IPS-NIHi7 (cell line): Measurements from ENCODE around the gene KCTD7.
"Not testable (repeated sequence)": the region's sequence is repeated elsewhere in the genome, so short reads cannot be mapped to it uniquely, and the experiment has no call there.

Source experiments
- DNase-seq: peaks from one replicate; pipeline ENCODE4 v3.0.0; 2012; ENCODE audit warnings: mixed read lengths; ENCODE audit errors: extremely low spot score

KCTD7 gene

DNA sequence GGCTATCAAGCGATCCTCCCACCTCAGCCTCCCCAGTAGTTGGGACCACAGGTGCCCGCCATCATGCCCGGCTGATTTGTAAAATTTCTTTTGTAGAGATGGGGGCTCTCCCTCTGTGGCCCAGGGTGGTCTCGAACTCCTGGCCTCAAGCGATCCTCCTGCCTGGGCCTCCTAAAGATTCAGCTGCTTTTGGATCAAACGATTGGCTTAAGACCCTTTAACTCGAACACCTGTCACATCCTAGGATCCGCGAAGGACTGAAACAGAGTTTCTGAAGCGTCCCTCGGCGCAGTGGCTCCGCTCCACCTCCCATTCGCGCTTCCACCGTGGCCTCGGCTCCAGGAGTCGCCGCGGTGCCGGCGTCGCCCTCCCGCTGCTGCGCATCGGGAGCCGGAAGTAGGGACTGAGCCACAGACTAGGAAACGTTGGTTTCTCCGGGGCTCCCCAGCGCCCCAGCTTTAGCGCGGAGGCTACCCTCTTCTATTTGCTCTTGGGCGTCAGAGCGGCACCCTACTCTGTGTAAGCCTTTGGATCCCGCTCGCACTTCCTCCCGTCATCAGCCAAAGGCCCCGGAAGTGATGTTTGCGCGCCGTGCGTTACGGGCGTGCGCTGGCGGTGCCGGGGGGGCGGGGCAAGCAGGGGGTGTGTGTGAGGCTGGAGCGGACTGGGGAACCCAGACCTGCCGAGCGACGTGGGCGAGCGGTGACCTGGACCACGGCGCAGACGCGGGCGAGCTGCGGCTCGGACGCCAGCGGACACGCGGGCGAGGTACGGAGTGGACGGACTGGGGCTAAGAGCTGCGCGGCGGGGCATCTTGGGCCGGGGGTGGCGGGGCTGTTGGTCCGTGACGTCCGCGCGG, 53.0 kb downstream of the KCTD7 start:
- peak; percentile 92 for DNase-seq

DNA sequence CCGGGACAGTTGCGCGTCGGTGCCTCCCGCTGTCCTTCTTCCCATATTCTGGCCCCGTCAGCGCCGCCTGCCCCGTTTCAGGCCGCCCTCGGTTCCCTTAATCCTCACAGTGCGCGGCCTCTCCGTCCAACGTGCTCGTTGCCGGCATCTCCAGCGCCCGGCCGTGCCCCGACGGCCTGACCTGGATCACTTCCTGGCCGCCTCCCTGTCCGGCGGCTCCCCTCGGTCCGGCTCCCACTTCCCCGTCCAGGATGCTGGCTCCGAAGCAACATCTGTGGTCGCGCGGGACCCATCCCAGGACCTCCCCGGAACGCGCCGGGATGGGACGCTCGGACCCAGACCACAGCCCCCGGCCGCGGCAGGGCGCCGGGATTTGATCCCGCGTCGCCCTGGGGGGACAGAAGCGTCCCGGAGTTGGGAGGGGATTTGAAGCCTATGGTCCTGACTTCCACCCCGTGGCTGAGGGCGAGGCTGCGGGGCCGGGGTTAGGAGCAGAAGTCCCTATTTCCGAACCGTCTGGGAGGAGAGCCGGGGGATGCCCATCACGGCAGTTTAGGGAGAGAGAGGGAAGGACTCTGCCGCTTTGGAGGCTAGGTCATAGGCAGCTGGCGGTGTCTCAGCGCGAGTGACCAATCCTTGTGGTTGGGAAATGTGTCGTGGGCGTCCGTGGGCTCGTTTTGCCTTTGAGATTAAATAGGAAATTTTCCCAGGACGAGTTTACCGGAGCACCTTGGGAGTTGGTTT, 53.8 kb downstream of the KCTD7 start:
- DNase-seq: no peak

DNA sequence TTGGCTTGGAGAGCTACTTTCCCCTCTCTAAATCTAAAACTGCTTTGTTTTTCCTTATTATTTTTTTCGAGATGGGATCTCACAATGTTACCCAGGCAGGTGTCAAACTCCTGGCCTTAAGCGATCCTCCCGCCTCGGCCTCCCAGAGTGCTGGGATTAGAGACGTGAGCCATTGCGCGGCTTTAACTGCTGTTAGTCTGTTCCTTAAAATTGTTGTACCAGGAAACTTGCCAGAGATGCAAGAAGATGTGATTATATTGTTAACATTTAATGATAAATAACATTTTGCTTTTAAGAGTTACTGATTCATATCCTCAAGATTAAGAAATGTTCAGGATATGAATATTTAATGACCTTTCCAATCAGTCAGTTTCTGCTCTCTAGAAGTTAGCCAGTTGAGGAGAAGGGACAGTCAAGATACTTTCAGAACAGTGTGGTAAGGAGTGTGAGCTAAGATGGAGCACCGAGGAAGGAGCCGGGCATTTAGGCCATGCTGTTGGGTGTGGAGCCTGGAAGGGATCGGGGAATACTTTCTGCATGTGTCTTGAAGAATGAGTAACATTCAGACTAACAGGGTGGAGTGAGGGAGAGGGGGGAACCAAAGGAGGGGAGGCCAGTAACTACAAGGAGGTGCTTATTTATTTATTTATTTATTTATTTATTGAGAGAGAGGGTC, 54.6 kb downstream of the KCTD7 start:
- DNase-seq: not testable (repeated sequence)

DNA sequence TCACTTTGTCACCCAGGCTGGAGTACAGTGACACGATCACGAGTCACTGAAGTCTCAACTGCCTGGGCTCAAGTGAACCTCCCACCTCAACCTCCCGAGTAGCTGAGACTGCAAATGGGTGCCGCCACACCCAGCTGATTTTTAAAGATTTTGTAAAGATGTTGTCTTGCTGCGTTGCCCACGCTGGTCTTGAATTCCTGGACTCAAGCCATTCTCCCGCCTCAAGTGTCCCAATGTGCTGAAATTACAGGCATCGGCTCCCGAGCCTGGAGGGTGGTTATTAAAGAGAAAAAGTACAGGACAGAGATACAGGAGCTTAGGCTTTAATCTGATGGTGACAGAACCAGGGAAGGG, 55.1 kb downstream of the KCTD7 start:
- no peak for DNase-seq

DNA sequence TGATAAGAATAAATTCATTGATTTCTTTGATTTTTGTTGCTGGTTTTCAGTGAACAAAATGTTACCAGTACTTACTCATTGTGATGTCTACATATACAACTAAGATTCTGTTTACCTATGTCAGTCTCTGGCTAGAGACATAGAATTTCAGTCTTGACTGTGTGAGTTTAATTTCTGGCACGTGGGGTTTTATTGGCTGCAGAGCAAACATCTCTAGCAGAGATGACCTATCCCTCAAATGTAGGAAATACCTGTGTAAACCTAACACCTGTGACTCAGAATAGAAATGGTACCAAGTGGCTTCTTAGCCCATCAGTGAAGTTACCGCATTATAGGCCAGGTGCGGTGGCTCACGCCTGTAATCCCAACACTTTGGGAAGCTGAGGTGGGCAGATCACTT, 57.0 kb downstream of the KCTD7 start:
- not testable (repeated sequence) for DNase-seq

DNA sequence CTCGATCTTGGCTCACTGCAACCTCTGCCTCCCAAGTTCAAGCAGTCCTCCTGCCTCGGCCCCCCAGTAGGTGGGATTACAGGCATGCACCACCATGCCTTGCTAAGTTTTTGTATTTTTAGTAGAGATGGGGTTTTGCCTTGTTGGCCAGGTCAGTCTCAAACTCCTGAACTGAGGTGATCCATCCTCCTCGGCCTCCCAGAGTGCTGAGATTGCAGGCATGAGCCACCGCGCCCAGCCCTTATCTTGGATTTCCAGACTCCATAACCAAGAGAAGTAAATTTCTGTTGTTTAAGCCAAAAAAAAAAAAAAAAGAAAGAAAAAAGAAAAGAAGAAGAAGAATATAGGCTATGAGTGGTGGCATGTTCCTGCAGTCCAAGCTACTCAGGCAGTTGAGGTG, 58.5 kb downstream of the KCTD7 start:
- DNase-seq: no peak

DNA sequence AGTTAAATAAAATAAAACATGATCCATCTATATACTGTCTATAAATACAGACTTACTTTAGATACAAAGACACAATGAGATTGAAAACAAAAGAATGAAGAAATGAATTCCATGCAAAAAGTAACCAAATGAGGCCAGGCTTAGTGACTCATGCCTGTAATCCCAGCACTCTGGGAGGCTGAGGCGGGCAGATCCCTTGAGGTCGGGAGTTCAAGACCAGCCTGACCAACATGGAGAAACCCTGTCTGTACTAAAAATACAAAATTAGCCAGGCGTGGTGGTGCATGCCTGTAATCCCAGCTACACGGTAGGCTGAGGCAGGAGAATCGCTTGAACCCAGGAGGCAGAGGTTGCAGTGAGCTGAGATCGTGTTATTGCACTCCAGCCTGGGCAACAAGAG, 59.0 kb downstream of the KCTD7 start:
- DNase-seq: not testable (repeated sequence)

DNA sequence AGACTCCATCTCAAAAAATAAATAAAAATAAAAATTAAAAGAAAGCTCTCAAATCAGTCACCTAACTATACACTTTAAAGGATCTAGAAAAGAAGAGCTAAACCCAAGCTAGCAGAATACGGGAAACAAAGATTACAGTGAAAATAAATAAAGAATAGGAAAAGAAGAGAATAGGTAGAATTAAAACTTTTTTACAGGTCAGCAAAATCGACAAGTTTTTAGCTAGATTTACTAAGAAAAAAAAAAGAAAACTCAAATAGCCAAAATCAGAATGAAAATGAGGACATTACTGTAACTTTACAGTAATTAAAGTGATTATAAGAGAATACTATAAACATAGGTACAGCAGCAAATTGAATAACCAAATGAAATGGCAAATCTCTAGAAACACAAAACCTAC, 60.4 kb downstream of the KCTD7 start:
- DNase-seq: no peak

DNA sequence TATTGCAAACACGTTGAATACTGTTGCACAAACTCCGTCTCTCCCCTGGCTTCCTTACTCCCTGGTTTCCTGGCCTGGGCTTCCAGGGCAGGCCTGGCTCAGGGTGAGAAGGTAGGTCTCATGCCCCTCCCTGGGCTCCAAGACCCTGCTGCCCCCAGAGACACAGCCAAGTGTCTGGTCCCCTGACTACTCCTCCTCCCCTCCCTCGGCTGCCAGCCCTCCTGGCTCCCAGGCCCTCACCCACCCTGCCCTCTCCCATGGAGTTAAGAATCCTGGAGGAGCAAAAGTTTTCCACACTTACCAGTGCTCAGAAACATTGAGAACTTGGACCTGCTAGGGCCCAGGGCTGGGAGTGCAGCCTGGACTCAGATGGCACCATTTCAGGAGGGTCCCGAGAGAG, 64.7 kb downstream of the KCTD7 start:
- DNase-seq: no peak
